Activated CD4-positive, alpha-beta T cell treated with anti-CD3 and anti-CD28 coated beads, Interleukin-2, amount 50 U/mL, for 1 hour (primary cell): ENCODE data around the gene OR5K3.
"Not testable (repeated sequence)": the region's sequence is repeated elsewhere in the genome, so short reads cannot be mapped to it uniquely, and the experiment has no call there.

Experiments used
- DNase-seq: peaks from one replicate; pipeline ENCODE4 v3.0.0-alpha.2; 2020

OR5K3 gene

GRCh38 chr3:98390366-98390765, at the start of gene OR5K3:
Gene OR5K3, plus strand, starts transcription at chr3:98390666. Its CDS starts 0 bp downstream, at chr3:98390666.
- no peak for DNase-seq

GRCh38 chr3:98341758-98342157, 48.7 kb upstream of the OR5K3 start:
- DNase-seq: no peak

- DNase-seq: peak; percentile 9
Measured at GRCh38 chr3:98343647-98344507, 46.6 kb upstream of the OR5K3 start.

GRCh38 chr3:98350082-98350481, 40.4 kb upstream of the OR5K3 start:
- DNase-seq: no peak

GRCh38 chr3:98353554-98353953, 36.9 kb upstream of the OR5K3 start, which contains the start of gene OR5K4:
Gene OR5K4, plus strand, starts transcription at chr3:98353854. Its CDS starts 0 bp downstream, at chr3:98353854.
- no peak for DNase-seq

- no peak for DNase-seq
Measured at GRCh38 chr3:98359250-98359649, 31.2 kb upstream of the OR5K3 start.

- no peak for DNase-seq
Measured at GRCh38 chr3:98359993-98360675, 30.3 kb upstream of the OR5K3 start.

GRCh38 chr3:98360681-98361080, 29.8 kb upstream of the OR5K3 start:
- DNase-seq: no peak

GRCh38 chr3:98361289-98361688, 29.2 kb upstream of the OR5K3 start:
- DNase-seq: no peak

GRCh38 chr3:98367464-98368246, 22.8 kb upstream of the OR5K3 start:
- no peak for DNase-seq

GRCh38 chr3:98371186-98371585, 19.3 kb upstream of the OR5K3 start:
- no peak for DNase-seq

GRCh38 chr3:98371853-98372252, 18.6 kb upstream of the OR5K3 start:
- no peak for DNase-seq

GRCh38 chr3:98372445-98372844, 18.0 kb upstream of the OR5K3 start:
- DNase-seq: no peak

- no peak for DNase-seq
Measured at GRCh38 chr3:98376631-98377030, 13.8 kb upstream of the OR5K3 start.

GRCh38 chr3:98388147-98388546, 2.3 kb upstream of the OR5K3 start:
- DNase-seq: no peak

GRCh38 chr3:98395101-98395500, 4.6 kb downstream of the OR5K3 start:
- no peak for DNase-seq

- DNase-seq: not testable (repeated sequence)
Measured at GRCh38 chr3:98396482-98396881, 6.0 kb downstream of the OR5K3 start.

- DNase-seq: no peak
Measured at GRCh38 chr3:98398513-98398912, 8.0 kb downstream of the OR5K3 start.

GRCh38 chr3:98402507-98402906, 12.0 kb downstream of the OR5K3 start:
- no peak for DNase-seq

GRCh38 chr3:98404010-98404409, 13.5 kb downstream of the OR5K3 start:
- no peak for DNase-seq

- DNase-seq: no peak
Measured at GRCh38 chr3:98406034-98406433, 15.6 kb downstream of the OR5K3 start.

- DNase-seq: no peak
Measured at GRCh38 chr3:98432575-98432974, 42.1 kb downstream of the OR5K3 start.

GRCh38 chr3:98433764-98434163, 43.3 kb downstream of the OR5K3 start:
- no peak for DNase-seq
